ENCODE measurements around the gene TBX10.

TBX10 gene

GRCh38 chr11:67586568-67587250 is 52.9 kb downstream of the TBX10 start:
- no peak for DNase-seq (ENCODE audit: low read depth, low spot score)
- H3K4me3 ChIP-seq (ENCODE audit: low read length), result no peak overlapping the region

DNA sequence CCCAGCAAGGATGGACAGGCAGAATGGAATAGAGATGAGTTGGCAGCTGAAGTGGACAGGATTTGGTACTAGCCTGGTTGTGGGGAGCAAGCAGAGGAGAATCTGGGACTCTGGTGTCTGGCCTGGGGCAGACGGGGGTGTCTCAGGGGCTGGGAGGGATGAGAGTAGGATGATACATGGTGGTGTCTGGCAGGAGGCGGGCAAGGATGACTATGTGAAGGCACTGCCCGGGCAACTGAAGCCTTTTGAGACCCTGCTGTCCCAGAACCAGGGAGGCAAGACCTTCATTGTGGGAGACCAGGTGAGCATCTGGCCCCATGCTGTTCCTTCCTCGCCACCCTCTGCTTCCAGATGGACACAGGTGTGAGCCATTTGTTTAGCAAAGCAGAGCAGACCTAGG is 53.7 kb downstream of the TBX10 start:
- no peak overlapping the region for H3K4me3 ChIP-seq (ENCODE audit: low read length)
- no peak for DNase-seq (ENCODE audit: low read depth, low spot score)

DNA sequence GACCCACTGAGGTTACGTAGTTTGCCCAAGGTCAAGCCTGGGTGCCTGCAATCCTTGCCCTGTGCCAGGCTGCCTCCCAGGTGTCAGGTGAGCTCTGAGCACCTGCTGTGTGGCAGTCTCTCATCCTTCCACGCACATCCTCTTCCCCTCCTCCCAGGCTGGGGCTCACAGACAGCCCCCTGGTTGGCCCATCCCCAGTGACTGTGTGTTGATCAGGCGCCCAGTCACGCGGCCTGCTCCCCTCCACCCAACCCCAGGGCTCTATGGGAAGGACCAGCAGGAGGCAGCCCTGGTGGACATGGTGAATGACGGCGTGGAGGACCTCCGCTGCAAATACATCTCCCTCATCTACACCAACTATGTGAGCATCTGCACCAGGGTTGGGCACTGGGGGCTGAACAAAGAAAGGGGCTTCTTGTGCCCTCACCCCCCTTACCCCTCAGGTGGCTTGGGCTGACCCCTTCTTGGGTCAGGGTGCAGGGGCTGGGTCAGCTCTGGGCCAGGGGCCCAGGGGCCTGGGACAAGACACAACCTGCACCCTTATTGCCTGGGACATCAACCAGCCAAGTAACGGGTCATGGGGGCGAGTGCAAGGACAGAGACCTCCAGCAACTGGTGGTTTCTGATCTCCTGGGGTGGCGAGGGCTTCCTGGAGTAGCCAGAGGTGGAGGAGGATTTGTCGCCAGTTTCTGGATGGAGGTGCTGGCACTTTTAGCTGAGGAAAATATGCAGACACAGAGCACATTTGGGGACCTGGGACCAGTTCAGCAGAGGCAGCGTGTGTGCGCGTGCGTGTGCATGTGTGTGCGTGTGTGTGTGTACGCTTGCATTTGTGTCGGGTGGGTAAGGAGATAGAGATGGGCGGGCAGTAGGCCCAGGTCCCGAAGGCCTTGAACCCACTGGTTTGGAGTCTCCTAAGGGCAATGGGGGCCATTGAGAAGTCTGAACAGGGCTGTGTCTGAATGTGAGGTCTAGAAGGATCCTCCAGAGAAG is 54.4 kb downstream of the TBX10 start:
- no peak for DNase-seq (ENCODE audit: low read depth, low spot score)
- peak overlapping the region; percentile 74 for H3K4me3 ChIP-seq (ENCODE audit: low read length)

GRCh38 chr11:67584205-67584880 is 55.2 kb downstream of the TBX10 start:
- DNase-seq (ENCODE audit: low read depth, low spot score), result no peak
- peak overlapping the region; percentile 74 for H3K4me3 ChIP-seq (ENCODE audit: low read length)

- peak; percentile 70 for DNase-seq (ENCODE audit: low read depth, low spot score)
- peak within 1 kb of the TSS; percentile 74 for H3K4me3 ChIP-seq (ENCODE audit: low read length)
Observed at GRCh38 chr11:67583247-67584204, 56.0 kb downstream of the TBX10 start, which contains the start of gene GSTP1. Gene GSTP1, plus strand, starts transcription at chr11:67583812. Its CDS starts 32 bp downstream, at chr11:67583844.

- no peak for DNase-seq (ENCODE audit: low read depth, low spot score)
- H3K4me3 ChIP-seq (ENCODE audit: low read length), result no peak overlapping the region
Observed at GRCh38 chr11:67582011-67582410, 57.6 kb downstream of the TBX10 start.

DNA sequence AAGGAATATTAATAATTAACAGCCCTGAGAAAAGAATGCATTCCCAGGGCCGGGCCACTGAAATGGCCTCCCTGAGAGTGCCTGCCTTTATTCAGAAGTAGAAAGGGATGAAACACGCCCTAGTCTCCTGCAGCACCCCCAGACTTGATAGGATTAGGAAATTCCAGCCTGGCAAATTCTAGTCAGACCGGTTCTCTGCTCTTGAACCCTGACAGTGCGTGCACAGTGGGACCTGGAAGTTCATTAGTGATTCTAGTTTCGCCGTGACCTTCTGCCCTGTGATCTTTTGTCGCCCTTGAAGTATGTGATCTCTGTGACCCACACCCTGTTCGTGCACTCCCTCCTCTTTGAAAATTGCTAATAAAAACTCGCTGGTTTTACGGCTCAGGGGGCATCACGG is 58.1 kb downstream of the TBX10 start:
- DNase-seq (ENCODE audit: low read depth, low spot score), result no peak
- no peak overlapping the region for H3K4me3 ChIP-seq (ENCODE audit: low read length)
